Adrenal gland (tissue), 12 donors: ENCODE data around the gene ACHE. TPM values are rescaled to one million over a fixed set of nuclear protein-coding genes. Genes with fewer than 3 reads are reported as not detected.

ENCODE experiments used
- DNase-seq, 7 donors: peaks; one replicate each; pipeline ENCODE4 v3.0.0-alpha.2; 2019 to 2020
- H3K27ac ChIP-seq, 5 donors: fragments of 200-600 bp; sonication (generic) in 4 of 5; 1 replicate in 3 of 5; 2 replicates in 2 of 5; pipeline versions ENCODE4 v1.5.1 to v1.8.0; 2016 to 2020; ENCODE audit warnings: mild to moderate bottlenecking in 1 of 5
- H3K27me3 ChIP-seq: fragments of 200-600 bp; 2 replicates; pipeline ENCODE4 v1.8.0; 2021
- H3K36me3 ChIP-seq, 2 donors: fragments of 200-600 bp; replicated peaks in 1 of 2; 1 replicate in 1 of 2; 2 replicates in 1 of 2; pipeline versions ENCODE4 v1.5.1 to v1.8.0; 2018 to 2022
- H3K4me1 ChIP-seq, 2 donors: fragments of 200-600 bp; replicated peaks in 1 of 2; 1 replicate in 1 of 2; 2 replicates in 1 of 2; pipeline versions ENCODE4 v1.5.1 to v1.8.0; 2018 to 2021
- H3K4me3 ChIP-seq, 4 donors: fragments of 200-600 bp; sonication (generic) in 3 of 4; one replicate each; pipeline ENCODE4 v1.5.1; 2016 to 2018
- H3K9me3 ChIP-seq, 3 donors: fragments of 200-600 bp; sonication (generic) in 1 of 3; replicated peaks in 1 of 3; 1 replicate in 2 of 3; 2 replicates in 1 of 3; pipeline versions ENCODE4 v1.5.1 to v1.8.0; 2016 to 2021
- POLR2A ChIP-seq, 2 donors: fragments of 450-650 bp; IDR thresholded peaks; one replicate each; pipeline ENCODE4 v1.6.1; 2017; ENCODE audit warnings: antibody characterized with exemption in 2 of 2, mild to moderate bottlenecking in 2 of 2, moderate library complexity in 1 of 2
- WGBS, 4 donors: extraction: QIAGEN DNeasy Blood & Tissue Kit in 2 of 4; methylation state at CpG; one replicate each; pipeline versions ENCODE4 v1.1.5 to v1.1.7; 2013 to 2017; 5-methylcytosine and 5-hydroxymethylcytosine counted together
- intact Hi-C, 2 donors: fragments of 100-400 bp; cut with DNase I; formaldehyde crosslinking; loops; one replicate each; pipeline versions ENCODE4 v1.14.1 to v1.15.0; 2022 to 2023
- polyA plus RNA-seq, 3 donors: library from polyadenylated mRNA; stranded (reverse); fragments of 200-250 nt in 2 of 3; fragments of 350-450 nt in 1 of 3; fragmentation: Illumina TruSeq in 1 of 3; extraction: RNeasy Lipid Tissue Mini Kit (QIAGEN cat#74804) in 1 of 3; gene quantifications; one replicate each; pipeline ENCODE4 v1.2.3, GENCODE V29; 2013 to 2014
- total RNA-seq, 9 donors: library from RNA; depleted of rRNA in 4 of 9; stranded (reverse); fragments of >200 nt in 4 of 9; fragments of 120-200 nt in 1 of 9; fragmentation: NEBNext Ultra II Directional in 1 of 9; extraction: Animal tissue kit (Norgen Biotek cat#: 25700) in 1 of 9; gene quantifications; one replicate each; pipeline versions ENCODE4 v1.1.0 to v1.2.4, GENCODE V29; 2013 to 2023
- TF ChIP-seq, protein P1 (sequence below), 6 experiments: fragments of 450-650 bp in 4 of 6; fragments of 200-600 bp in 2 of 6; sonication (generic) in 1 of 6; IDR thresholded peaks; 1 replicate in 5 of 6; 2 replicates in 1 of 6; pipeline versions ENCODE4 v1.5.1 to v1.8.0; 2016 to 2021; ENCODE audit warnings: antibody characterized with exemption in 6 of 6, mild to moderate bottlenecking in 2 of 6, moderate library complexity in 1 of 6
- donor health status: healthy with polysubstance abuse.
- donor health status: Bipolar disorder and iron deficiency.
- donor health status: DM: yes; HTN: yes; CAD: no.
- donor health status: DM: no; HTN: no; CAD: no.
- donor health status: DM: no; HTN: no; CAD: no.
- donor health status: DM: yes; HTN: yes; CAD: no.

The ACHE gene
- total and polyA plus RNA-seq, 12 donors: 0.26 to 10.2 (median 2.1) TPM

DNA sequence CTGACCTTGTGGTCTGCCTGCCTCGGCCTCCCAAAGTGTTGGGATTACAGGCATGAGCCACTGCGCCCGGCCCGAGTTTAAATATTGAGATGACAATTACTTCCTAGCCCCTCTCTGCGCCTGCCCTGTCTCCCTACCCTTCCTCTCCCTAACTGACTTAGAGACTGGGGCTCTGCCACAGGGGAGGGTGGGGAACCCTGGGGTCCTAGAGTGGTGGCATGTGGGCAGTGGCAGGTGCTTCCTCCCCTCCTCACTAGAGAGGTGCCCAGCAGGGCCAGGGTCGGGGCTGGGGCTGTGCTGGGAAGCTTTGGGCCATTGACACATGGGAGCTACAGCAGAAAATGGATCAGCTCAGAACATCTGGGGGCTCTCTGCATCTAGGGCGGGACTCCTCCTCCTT, 7.0 kb upstream of the ACHE start:
- DNase-seq: no peak
- Histone ChIP-seq H3K36me3 (no peaks in the 10 kb centered on the region), H3K27ac (no peak overlapping the region), H3K4me3 (no peak overlapping the region), H3K9me3 (no peaks in the 10 kb centered on the region), H3K27me3 (peaks cover 15% of the 10 kb centered on the region), H3K4me1 (no peaks in the 10 kb centered on the region)
- TF ChIP-seq, protein P1, sequence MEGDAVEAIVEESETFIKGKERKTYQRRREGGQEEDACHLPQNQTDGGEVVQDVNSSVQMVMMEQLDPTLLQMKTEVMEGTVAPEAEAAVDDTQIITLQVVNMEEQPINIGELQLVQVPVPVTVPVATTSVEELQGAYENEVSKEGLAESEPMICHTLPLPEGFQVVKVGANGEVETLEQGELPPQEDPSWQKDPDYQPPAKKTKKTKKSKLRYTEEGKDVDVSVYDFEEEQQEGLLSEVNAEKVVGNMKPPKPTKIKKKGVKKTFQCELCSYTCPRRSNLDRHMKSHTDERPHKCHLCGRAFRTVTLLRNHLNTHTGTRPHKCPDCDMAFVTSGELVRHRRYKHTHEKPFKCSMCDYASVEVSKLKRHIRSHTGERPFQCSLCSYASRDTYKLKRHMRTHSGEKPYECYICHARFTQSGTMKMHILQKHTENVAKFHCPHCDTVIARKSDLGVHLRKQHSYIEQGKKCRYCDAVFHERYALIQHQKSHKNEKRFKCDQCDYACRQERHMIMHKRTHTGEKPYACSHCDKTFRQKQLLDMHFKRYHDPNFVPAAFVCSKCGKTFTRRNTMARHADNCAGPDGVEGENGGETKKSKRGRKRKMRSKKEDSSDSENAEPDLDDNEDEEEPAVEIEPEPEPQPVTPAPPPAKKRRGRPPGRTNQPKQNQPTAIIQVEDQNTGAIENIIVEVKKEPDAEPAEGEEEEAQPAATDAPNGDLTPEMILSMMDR (IDR thresholded peaks at IDR 0.05): no peak
- TF ChIP-seq POLR2A (IDR thresholded peaks at IDR 0.05): no peak
- WGBS, 4 donors: 70 to 100% (median 81%) methylated on average over 1 to 7 of the region's 7 CpGs
- intact Hi-C loops: no loop called here

DNA sequence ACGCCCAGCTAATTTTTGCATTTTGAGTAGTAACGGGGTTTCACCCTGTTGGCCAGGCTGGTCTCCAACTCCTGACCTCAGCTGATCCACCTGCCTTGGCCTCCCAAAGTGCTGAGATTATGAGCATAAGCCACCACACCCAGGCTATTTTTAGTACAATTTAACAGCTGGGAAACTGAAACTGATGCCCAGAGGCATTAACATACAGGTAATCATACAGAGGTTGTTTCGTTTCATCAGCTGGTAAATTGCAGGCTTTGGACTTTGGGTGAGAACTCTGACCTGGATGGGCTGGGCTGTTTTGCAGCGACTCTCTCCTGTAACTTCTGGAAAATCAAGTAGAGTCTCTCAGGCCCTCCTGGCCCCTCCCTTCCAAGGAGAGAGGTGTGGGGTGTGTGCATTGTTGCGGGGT, 6.2 kb upstream of the ACHE start:
- intact Hi-C loops: no loop called here
- no peak for DNase-seq
- no peaks in the 10 kb centered on the region for H3K9me3 ChIP-seq
- H3K27me3 ChIP-seq: peaks cover 19% of the 10 kb centered on the region
- no peak overlapping the region for H3K27ac ChIP-seq
- TF ChIP-seq, protein P1 (IDR thresholded peaks at IDR 0.05): no peak
- TF ChIP-seq POLR2A (IDR thresholded peaks at IDR 0.05): no peak
- H3K36me3 ChIP-seq: no peaks in the 10 kb centered on the region
- H3K4me1 ChIP-seq: no peaks in the 10 kb centered on the region
- H3K4me3 ChIP-seq: no peak overlapping the region
- 72 to 82% (median 80%) methylated on average over 5 of the region's 5 CpGs for WGBS, 4 donors

DNA sequence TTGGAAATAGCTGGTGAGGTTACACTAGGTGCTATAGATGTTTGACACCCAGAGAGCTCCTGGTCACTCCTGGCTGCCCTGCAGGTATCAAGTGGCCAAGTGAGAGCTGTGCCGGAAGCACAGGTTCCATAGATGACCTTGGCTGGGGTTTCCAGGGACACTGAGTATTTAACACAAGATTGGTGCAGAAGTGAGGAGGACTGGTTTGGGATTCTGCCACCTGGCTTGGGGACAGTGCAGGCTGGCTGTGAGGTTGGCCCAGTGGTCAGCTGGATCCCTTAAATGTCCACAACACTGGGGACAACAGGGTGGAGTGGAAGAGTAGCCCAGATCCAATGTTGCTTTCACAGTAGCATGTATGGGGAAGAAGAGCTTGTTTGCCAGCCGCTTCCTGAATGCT, 5.3 kb upstream of the ACHE start:
- H3K27me3 ChIP-seq: peaks cover 27% of the 10 kb centered on the region
- no peaks in the 10 kb centered on the region for H3K9me3 ChIP-seq
- no peaks in the 10 kb centered on the region for H3K36me3 ChIP-seq
- peaks cover 0 to 3% of the 10 kb centered on the region in 2 donors for H3K4me1 ChIP-seq
- no peak overlapping the region for H3K4me3 ChIP-seq
- H3K27ac ChIP-seq: no peak overlapping the region
- no peak for TF ChIP-seq POLR2A (IDR thresholded peaks at IDR 0.05)
- TF ChIP-seq, protein P1 (IDR thresholded peaks at IDR 0.05): no peak
- DNase-seq: no peak
- WGBS, 4 donors: 60 to 93% (median 66%) methylated on average over 1 to 2 of the region's 2 CpGs
- intact Hi-C loops: no loop called here

DNA sequence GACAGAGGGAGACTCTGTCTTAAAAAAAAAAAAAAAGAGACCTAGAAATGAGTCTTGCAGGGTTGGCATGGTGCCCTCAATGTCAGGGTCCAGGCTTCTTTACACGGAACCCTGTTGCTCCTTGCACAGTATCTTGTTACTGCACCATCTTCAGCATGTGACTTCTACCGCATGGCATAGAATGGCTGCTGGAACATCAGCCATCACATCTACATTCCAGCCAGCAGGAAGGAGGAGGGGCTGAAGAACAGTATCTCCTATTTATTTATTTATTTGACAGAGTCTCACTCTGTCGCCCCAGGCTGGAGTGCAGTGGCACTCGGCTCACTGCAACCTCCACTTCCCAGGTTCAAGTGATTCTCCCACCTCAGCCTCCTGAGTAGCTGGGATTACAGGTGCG, 3.7 kb upstream of the ACHE start:
- Histone ChIP-seq H3K9me3 (no peaks in the 10 kb centered on the region), H3K27ac (no peak overlapping the region), H3K27me3 (peaks cover 37% of the 10 kb centered on the region), H3K4me3 (no peak overlapping the region), H3K36me3 (no peaks in the 10 kb centered on the region), H3K4me1 (peaks cover 8 to 15% of the 10 kb centered on the region in 2 donors)
- DNase-seq: no peak
- intact Hi-C loops: loop anchor here (5.0 to 10.0 kb wide), 3 partner anchors 163 to 385 kb away; partner anchors contain the start of gene VGF (in 1 of the 2)
- 69 to 93% (median 92%) methylated on average over 5 of the region's 5 CpGs for WGBS, 4 donors
- no peak for TF ChIP-seq POLR2A (IDR thresholded peaks at IDR 0.05)
- TF ChIP-seq, protein P1 (IDR thresholded peaks at IDR 0.05): no peak
